ENCODE results near the gene NANOS1.
"Not testable (repeated sequence)": the region's sequence is repeated elsewhere in the genome, so short reads cannot be mapped to it uniquely, and the experiment has no call there.

NANOS1 gene

DNA sequence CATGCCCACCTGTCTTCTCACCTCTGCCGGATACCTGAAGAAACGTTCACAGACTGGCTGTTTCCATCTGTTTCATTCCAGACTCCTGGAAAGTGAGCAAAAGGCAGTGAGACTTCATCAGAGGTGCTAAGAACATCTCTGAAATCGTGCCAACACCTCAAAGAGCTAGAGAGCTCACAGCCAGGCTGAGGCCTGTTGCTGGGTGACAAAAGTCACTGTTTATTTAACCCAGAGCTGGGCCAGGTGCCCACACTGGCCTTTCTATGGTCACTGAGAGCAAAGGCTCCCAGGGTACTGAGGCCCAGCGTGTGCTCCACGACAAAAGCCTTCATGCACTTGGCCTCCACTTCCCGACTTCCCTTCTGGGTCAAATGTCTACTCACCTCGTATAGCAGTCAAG, 3.7 kb upstream of the NANOS1 start:
- H3K4me3 ChIP-seq (ENCODE audit: low read depth, low read length) = no peak overlapping the region
- TF ChIP-seq CTCF (IDR thresholded peaks at IDR 0.05; ENCODE audit: insufficient read depth, low read depth, low read length, missing control alignments) = no peak
- DNase-seq (ENCODE audit: low read depth) = no peak

GRCh38 chr10:119026301-119027110, 3.0 kb upstream of the NANOS1 start:
- no peak overlapping the region for H3K4me3 ChIP-seq (ENCODE audit: low read depth, low read length)
- DNase-seq (ENCODE audit: low read depth) = no peak
- no peak for TF ChIP-seq CTCF (IDR thresholded peaks at IDR 0.05; ENCODE audit: insufficient read depth, low read depth, low read length, missing control alignments)

- not testable (repeated sequence) for H3K4me3 ChIP-seq (ENCODE audit: low read depth, low read length); DNase-seq (ENCODE audit: low read depth)
Observed at GRCh38 chr10:119028445-119028899, 1.0 kb upstream of the NANOS1 start.

- peak overlapping the region; percentile 32 for H3K4me3 ChIP-seq (ENCODE audit: low read depth, low read length)
- peak; percentile 93 for DNase-seq (ENCODE audit: low read depth)
- TF ChIP-seq CTCF (IDR thresholded peaks at IDR 0.05; ENCODE audit: insufficient read depth, low read depth, low read length, missing control alignments) = peak; percentile 23
Observed at GRCh38 chr10:119028900-119029612, 458 bp upstream of the NANOS1 start.

DNA sequence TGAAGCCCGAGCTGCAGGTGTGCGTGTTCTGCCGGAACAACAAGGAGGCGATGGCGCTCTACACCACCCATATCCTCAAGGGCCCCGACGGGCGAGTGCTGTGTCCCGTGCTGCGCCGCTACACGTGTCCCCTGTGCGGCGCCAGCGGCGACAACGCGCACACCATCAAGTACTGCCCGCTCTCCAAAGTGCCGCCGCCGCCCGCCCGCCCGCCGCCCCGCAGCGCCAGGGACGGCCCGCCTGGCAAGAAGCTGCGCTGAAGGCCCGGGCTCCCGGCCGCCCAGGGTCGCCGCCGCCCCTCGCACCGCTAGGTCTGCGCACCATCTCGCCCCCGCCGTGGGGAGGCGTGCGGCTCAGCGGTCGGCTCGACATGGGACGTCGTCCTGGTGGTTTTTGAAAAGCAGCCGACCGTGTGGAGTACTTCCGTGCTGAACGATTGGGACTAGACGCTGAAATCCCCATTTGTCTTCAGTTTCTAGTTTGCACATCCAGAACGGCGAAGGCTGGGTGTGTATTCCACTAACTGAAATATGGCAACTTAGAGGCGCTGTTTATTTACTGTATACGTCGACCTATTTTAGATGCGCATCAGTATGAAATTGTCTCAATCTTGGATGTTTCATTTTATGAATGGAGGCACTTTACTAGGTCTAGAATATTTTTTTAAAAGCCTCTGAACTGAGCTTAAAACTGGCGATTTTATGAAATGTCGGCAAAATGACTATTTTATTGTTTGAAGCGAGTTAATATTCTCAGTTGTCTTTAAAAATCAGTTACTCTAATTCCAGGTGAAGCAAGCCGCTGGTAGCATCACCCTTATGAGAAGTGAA, 1.1 kb downstream of the NANOS1 start:
- TF ChIP-seq CTCF (IDR thresholded peaks at IDR 0.05; ENCODE audit: insufficient read depth, low read depth, low read length, missing control alignments) = no peak
- peak; percentile 90 for DNase-seq (ENCODE audit: low read depth)
- peak overlapping the region; percentile 47 for H3K4me3 ChIP-seq (ENCODE audit: low read depth, low read length)

DNA sequence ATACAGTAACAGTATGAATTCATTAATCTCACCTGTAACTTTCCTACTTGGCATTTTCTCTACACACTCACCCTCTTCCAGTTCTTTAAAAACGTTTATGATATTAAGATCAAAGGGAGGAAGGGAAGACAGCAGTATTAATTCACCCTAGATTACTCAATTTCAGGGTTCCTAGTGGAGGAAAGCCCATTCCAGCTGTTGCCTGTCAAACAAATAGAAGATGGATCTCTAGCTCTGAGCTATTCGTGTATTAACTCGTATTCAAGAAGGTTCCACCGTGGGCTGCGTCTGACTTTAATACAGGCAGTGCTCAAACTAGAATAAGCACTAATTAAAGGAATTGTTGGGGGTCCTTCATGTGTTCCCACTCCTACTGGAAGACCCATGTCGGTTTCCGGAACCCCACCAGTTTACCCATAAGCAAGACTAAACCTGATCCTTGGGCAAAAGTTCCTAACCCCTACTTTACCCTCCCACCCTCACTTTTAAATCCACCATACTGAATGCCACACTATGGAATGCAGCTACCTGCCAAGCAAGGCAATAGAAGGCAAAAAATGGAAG, 2.1 kb downstream of the NANOS1 start:
- no peak for DNase-seq (ENCODE audit: low read depth)
- TF ChIP-seq CTCF (IDR thresholded peaks at IDR 0.05; ENCODE audit: insufficient read depth, low read depth, low read length, missing control alignments) = no peak
- H3K4me3 ChIP-seq (ENCODE audit: low read depth, low read length) = peak overlapping the region; percentile 47
